Loucy (cell line): ENCODE results near the gene CDCA3.

ENCODE experiments used
- H2AFZ ChIP-seq: fragments of 200-600 bp; sonication (generic); 2 replicates; pipeline ENCODE4 v1.6.0; 2016; ENCODE audit warnings: antibody characterized with exemption, mild to moderate bottlenecking, low read length, moderate library complexity
- H3F3A ChIP-seq: fragments of 200-600 bp; 2 replicates; pipeline ENCODE4 v1.6.0; 2016; ENCODE audit warnings: antibody characterized with exemption, low read depth, mild to moderate bottlenecking
- H3K27me3 ChIP-seq: fragments of 200-600 bp; sonication (generic); 2 replicates; pipeline ENCODE4 v1.6.1; 2014; ENCODE audit warnings: low read length, mild to moderate bottlenecking; ENCODE audit not compliant: insufficient read depth, poor library complexity, severe bottlenecking
- H3K36me3 ChIP-seq: fragments of 200-600 bp; sonication (generic); 2 replicates; pipeline ENCODE4 v1.6.1; 2016; ENCODE audit warnings: low read length; ENCODE audit not compliant: insufficient read depth
- H3K4me1 ChIP-seq: fragments of 200-600 bp; sonication (generic); 2 replicates; pipeline ENCODE4 v1.5.1; 2014; ENCODE audit warnings: low read length, mild to moderate bottlenecking; ENCODE audit not compliant: insufficient read depth, poor library complexity, severe bottlenecking
- H3K4me2 ChIP-seq: fragments of 200-600 bp; sonication (generic); 2 replicates; pipeline ENCODE4 v1.6.0; 2014; ENCODE audit warnings: antibody characterized with exemption, low read length, low read depth, mild to moderate bottlenecking; ENCODE audit not compliant: poor library complexity, severe bottlenecking
- H3K4me3 ChIP-seq: fragments of 200-600 bp; sonication (generic); 2 replicates; pipeline ENCODE4 v1.5.1; 2014; ENCODE audit warnings: low read length, mild to moderate bottlenecking, mixed read lengths; ENCODE audit not compliant: poor library complexity, severe bottlenecking
- H3K79me2 ChIP-seq: fragments of 200-600 bp; sonication (generic); 2 replicates; pipeline ENCODE4 v1.6.1; 2014; ENCODE audit warnings: low read length; ENCODE audit not compliant: insufficient read depth
- H3K9ac ChIP-seq: fragments of 200-600 bp; sonication (generic); 2 replicates; pipeline ENCODE4 v1.6.0; 2014; ENCODE audit warnings: mild to moderate bottlenecking, low read depth, low read length, moderate library complexity; ENCODE audit not compliant: poor library complexity, severe bottlenecking
- H3K9me2 ChIP-seq: fragments of 200-600 bp; sonication (generic); replicated peaks from 2 replicates; pipeline ENCODE4 v1.6.1; 2016; ENCODE audit warnings: low read depth, low read length, mixed read lengths
- H3K9me3 ChIP-seq: fragments of 200-600 bp; sonication (generic); 2 replicates; pipeline ENCODE4 v1.6.1; 2014; ENCODE audit warnings: mild to moderate bottlenecking, antibody characterized with exemption, low read length, low read depth; ENCODE audit not compliant: insufficient read depth
- H4K20me1 ChIP-seq: fragments of 200-600 bp; sonication (generic); 2 replicates; pipeline ENCODE4 v1.6.0; 2014; ENCODE audit warnings: antibody characterized with exemption, low read length, mild to moderate bottlenecking; ENCODE audit not compliant: insufficient read depth, poor library complexity, severe bottlenecking
- CTCF ChIP-seq: fragments of 200-600 bp; sonication (generic); conservative IDR thresholded peaks from 2 replicates; pipeline ENCODE4 v1.5.1; 2014; ENCODE audit warnings: mild to moderate bottlenecking, antibody characterized with exemption, low read length
- EZH2phosphoT487 ChIP-seq: fragments of 200-600 bp; IDR thresholded peaks from 2 replicates; pipeline ENCODE4 v1.6.1; 2018; ENCODE audit warnings: antibody characterized with exemption, mild to moderate bottlenecking, moderate library complexity, borderline replicate concordance

Gene CDCA3

GRCh38 chr12:6842075-6842474 is 9.0 kb downstream of the CDCA3 start:
- H2AFZ ChIP-seq = no peak overlapping the region
- peaks cover 5% of the 10 kb centered on the region for H3K4me1 ChIP-seq
- no peaks in the 10 kb centered on the region for H4K20me1 ChIP-seq
- no peak overlapping the region for H3K4me3 ChIP-seq
- TF ChIP-seq EZH2phosphoT487 = no peak
- no peak for TF ChIP-seq CTCF
- no peaks in the 10 kb centered on the region for H3K27me3 ChIP-seq
- H3K36me3 ChIP-seq = peaks cover 21% of the 10 kb centered on the region; the same call in 1 of the 2 replicates
- no peaks in the 10 kb centered on the region for H3K9me3 ChIP-seq
- no peak overlapping the region for H3K9ac ChIP-seq
- H3K79me2 ChIP-seq = peaks cover 7% of the 10 kb centered on the region; the same call in 1 of the 2 replicates
- H3F3A ChIP-seq = no peaks in the 10 kb centered on the region
- no peak overlapping the region for H3K4me2 ChIP-seq
- H3K9me2 ChIP-seq = no peaks in the 10 kb centered on the region

GRCh38 chr12:6840761-6841515 is 10.1 kb downstream of the CDCA3 start, which contains the start of gene GNB3:
Gene GNB3 (plus strand): TSS chr12:6840925. CDS start chr12:6841288, 363 bp downstream.
- no peak for TF ChIP-seq EZH2phosphoT487
- no peak for TF ChIP-seq CTCF
- Histone ChIP-seq H4K20me1 (no peaks in the 10 kb centered on the region), H3K36me3 (peaks cover 9% of the 10 kb centered on the region; the same call in 1 of the 2 replicates), H3K9me3 (no peaks in the 10 kb centered on the region), H3K79me2 (no peaks in the 10 kb centered on the region), H3K9me2 (no peaks in the 10 kb centered on the region), H3K4me1 (peaks cover 5% of the 10 kb centered on the region), H3K4me3 (no peak within 1 kb of the TSS), H3K27me3 (no peaks in the 10 kb centered on the region), H3K4me2 (no peak within 1 kb of the TSS), H3F3A (no peaks in the 10 kb centered on the region), H3K9ac (no peak within 1 kb of the TSS), H2AFZ (no peak within 1 kb of the TSS)

GRCh38 chr12:6840330-6840729 is 10.8 kb downstream of the CDCA3 start:
- H3K9me3 ChIP-seq = no peaks in the 10 kb centered on the region
- H2AFZ ChIP-seq = no peak overlapping the region
- H3K79me2 ChIP-seq = no peaks in the 10 kb centered on the region
- no peak overlapping the region for H3K4me3 ChIP-seq
- TF ChIP-seq EZH2phosphoT487 (no peak), CTCF (no peak)
- H4K20me1 ChIP-seq = no peaks in the 10 kb centered on the region
- H3K36me3 ChIP-seq = peaks cover 6% of the 10 kb centered on the region; the same call in 1 of the 2 replicates
- H3K9me2 ChIP-seq = no peaks in the 10 kb centered on the region
- no peaks in the 10 kb centered on the region for H3K27me3 ChIP-seq
- H3K9ac ChIP-seq = no peak overlapping the region
- no peaks in the 10 kb centered on the region for H3F3A ChIP-seq
- no peak overlapping the region for H3K4me2 ChIP-seq
- peaks cover 5% of the 10 kb centered on the region for H3K4me1 ChIP-seq
